HepG2 (cell line): Measurements from ENCODE around the gene RNU4-1. TPM values are rescaled to one million over a fixed set of nuclear protein-coding genes. Genes with fewer than 3 reads are reported as not detected.

Source experiments
- AKAP8 ChIP-seq: sonication (generic); formaldehyde crosslinking; IDR thresholded peaks from 2 replicates; pipeline ENCODE4 v1.5.1; 2020; ENCODE audit warnings: mild to moderate bottlenecking, missing genetic modification reagents
- DR1 ChIP-seq: sonication (generic); formaldehyde crosslinking; IDR thresholded peaks from 2 replicates; pipeline ENCODE4 v1.8.0; 2021; ENCODE audit warnings: mild to moderate bottlenecking, missing genetic modification reagents, inconsistent platforms
- HOMEZ ChIP-seq: IDR thresholded peaks from 2 replicates; pipeline ENCODE4 v1.6.1; 2016; ENCODE audit warnings: low read depth
- JUN ChIP-seq: sonication (generic); formaldehyde crosslinking; IDR thresholded peaks from 2 replicates; pipeline ENCODE4 v1.4.0; 2020; ENCODE audit warnings: mild to moderate bottlenecking, missing genetic modification reagents
- KDM1A ChIP-seq: IDR thresholded peaks from 2 replicates; pipeline ENCODE4 v1.6.1; 2016; ENCODE audit warnings: missing compliant biosample characterization
- KDM4B ChIP-seq: sonication (generic); formaldehyde crosslinking; IDR thresholded peaks from 2 replicates; pipeline ENCODE4 v1.4.0; 2020; ENCODE audit warnings: missing genetic modification reagents
- KMT2B ChIP-seq: IDR thresholded peaks from 2 replicates; pipeline ENCODE4 v1.6.1; 2016; ENCODE audit warnings: missing genetic modification reagents, missing compliant biosample characterization
- MXI1 ChIP-seq: IDR thresholded peaks from 3 replicates; pipeline ENCODE4 v1.6.1; 2012; ENCODE audit warnings: low read depth, low read length, inconsistent platforms, borderline replicate concordance
- PHB2 ChIP-seq: fragments of 450-650 bp; IDR thresholded peaks from 2 replicates; pipeline ENCODE4 v1.6.1; 2018; ENCODE audit not compliant: partially characterized antibody
- PREB ChIP-seq: sonication (generic); formaldehyde crosslinking; IDR thresholded peaks from 2 replicates; pipeline ENCODE4 v1.4.0; 2020; ENCODE audit warnings: missing genetic modification reagents
- ZBTB1 ChIP-seq: sonication (generic); formaldehyde crosslinking; IDR thresholded peaks from 2 replicates; pipeline ENCODE4 v1.4.0; 2020; ENCODE audit warnings: missing genetic modification reagents, borderline replicate concordance
- ZBTB26 ChIP-seq: IDR thresholded peaks from 2 replicates; pipeline ENCODE4 v1.6.1; 2016; ENCODE audit warnings: missing compliant biosample characterization, missing genetic modification reagents, borderline replicate concordance
- ZBTB8A ChIP-seq: sonication (generic); formaldehyde crosslinking; IDR thresholded peaks from 2 replicates; pipeline ENCODE4 v1.4.0; 2020; ENCODE audit warnings: mild to moderate bottlenecking, low read depth, missing genetic modification reagents, borderline replicate concordance
- ZNF17 ChIP-seq: sonication (generic); formaldehyde crosslinking; IDR thresholded peaks from 2 replicates; pipeline ENCODE4 v1.5.0; 2020; ENCODE audit warnings: mild to moderate bottlenecking, missing genetic modification reagents
- ZNF225 ChIP-seq: sonication (generic); formaldehyde crosslinking; IDR thresholded peaks from 2 replicates; pipeline ENCODE4 v1.4.0; 2020; ENCODE audit warnings: mild to moderate bottlenecking, missing genetic modification reagents
- ZNF275 ChIP-seq: sonication (generic); formaldehyde crosslinking; IDR thresholded peaks from 2 replicates; pipeline ENCODE4 v1.8.0; 2022; ENCODE audit warnings: missing genetic modification reagents, mild to moderate bottlenecking, inconsistent platforms, borderline replicate concordance
- ZNF335 ChIP-seq: sonication (generic); formaldehyde crosslinking; IDR thresholded peaks from 2 replicates; pipeline ENCODE4 v1.4.0; 2020; ENCODE audit warnings: missing genetic modification reagents
- ZNF460 ChIP-seq: sonication (generic); formaldehyde crosslinking; IDR thresholded peaks from 2 replicates; pipeline ENCODE4 v1.5.1; 2020; ENCODE audit warnings: missing genetic modification reagents, mild to moderate bottlenecking, borderline replicate concordance
- ZNF556 ChIP-seq: sonication (generic); formaldehyde crosslinking; IDR thresholded peaks from 2 replicates; pipeline ENCODE4 v1.4.0; 2020; ENCODE audit warnings: mild to moderate bottlenecking, missing genetic modification reagents, borderline replicate concordance
- ZNF557 ChIP-seq: sonication (generic); formaldehyde crosslinking; IDR thresholded peaks from 2 replicates; pipeline ENCODE4 v1.4.0; 2020; ENCODE audit warnings: missing genetic modification reagents
- ZNF720 ChIP-seq: sonication (generic); formaldehyde crosslinking; IDR thresholded peaks from 2 replicates; pipeline ENCODE4 v1.4.0; 2020; ENCODE audit warnings: missing genetic modification reagents
- ZNF766 ChIP-seq: sonication (generic); formaldehyde crosslinking; IDR thresholded peaks from 2 replicates; pipeline ENCODE4 v1.5.0; 2020; ENCODE audit warnings: missing genetic modification reagents, borderline replicate concordance
- ZNF770 ChIP-seq: sonication (generic); formaldehyde crosslinking; IDR thresholded peaks from 2 replicates; pipeline ENCODE4 v1.5.0; 2020; ENCODE audit warnings: mild to moderate bottlenecking, missing genetic modification reagents
- polyA plus RNA-seq, 8 experiments: library from polyadenylated mRNA; depleted of rRNA in 3 of 8; stranded (reverse) in 7 of 8; unstranded in 1 of 8; fragments of >200 nt; fragmentation: Illumina TruSeq in 4 of 8; extraction: Trizol in 4 of 8; gene quantifications; 2 replicates each; pipeline versions ENCODE4 v1.2.1 to v1.2.3, GENCODE V29; 2011 to 2016; ENCODE audit warnings: low read depth in 4 of 8, missing spikeins in 1 of 8, mixed read lengths in 1 of 8; ENCODE audit not compliant: insufficient read depth in 1 of 8
- total RNA-seq, 5 experiments: library from RNA; depleted of rRNA; stranded (reverse); fragments of >200 nt; fragmentation: Illumina TruSeq; extraction: Trizol; gene quantifications; 2 replicates each; pipeline ENCODE4 v1.2.3, GENCODE V29; 2016; ENCODE audit warnings: low read depth in 1 of 5

The RNU4-1 gene
- total and polyA plus RNA-seq, 2 of the 13 experiments (the other 11 are each of a cell fraction or from before 2014, with no cell fraction given), result 7,407 TPM; not detected in 1

GRCh38 chr12:120292661-120293531 is at the start of gene RNU4-1 (continued):
- TF ChIP-seq PREB (no peak), HOMEZ (CRISPR knock-in tag) (peak; percentile 27; the same call in 1 of the 2 replicates), AKAP8 (CRISPR knock-in tag) (no peak), ZBTB26 (no peak), KDM4B (CRISPR knock-in tag) (no peak; the same call in 1 of the 2 replicates), MXI1 (0 out of 3 replicates have a peak, but pooled peaks have one; percentile 29), KDM1A (CRISPR knock-in tag) (no peak), ZNF460 (no peak), ZNF766 (CRISPR knock-in tag) (peak; percentile 64; the same call in 1 of the 2 replicates), ZNF770 (CRISPR knock-in tag) (no peak), ZNF225 (CRISPR knock-in tag) (no peak), ZBTB1 (CRISPR knock-in tag) (no peak), KMT2B (CRISPR knock-in tag) (no peak; the same call in 1 of the 2 replicates), PHB2 (no peak), DR1 (CRISPR knock-in tag) (peak; percentile 98), ZBTB8A (CRISPR knock-in tag) (no peak), ZNF557 (CRISPR knock-in tag) (no peak; the same call in 1 of the 2 replicates), ZNF275 (CRISPR knock-in tag) (no peak; the same call in 1 of the 2 replicates), ZNF335 (CRISPR knock-in tag) (no peak), JUN (CRISPR knock-in tag) (no peak), ZNF720 (CRISPR knock-in tag) (no peak), ZNF556 (no peak; the same call in 1 of the 2 replicates), ZNF17 (CRISPR knock-in tag) (no peak)
